Prostate gland (tissue), 2 donors: ENCODE data around the gene TF. TPM values are rescaled to one million over a fixed set of nuclear protein-coding genes. Genes with fewer than 3 reads are reported as not detected.

Source experiments
- DNase-seq: peaks from one replicate; pipeline ENCODE4 v3.0.0-alpha.2; 2019; ENCODE audit warnings: low spot score
- H3K27ac ChIP-seq, 2 donors: fragments of 200-600 bp; sonication (generic); 2 replicates each; pipeline ENCODE4 v1.5.1; 2017 to 2019
- H3K27me3 ChIP-seq: fragments of 200-600 bp; sonication (generic); replicated peaks from 2 replicates; pipeline ENCODE4 v1.5.1; 2019; ENCODE audit not compliant: insufficient read depth
- H3K36me3 ChIP-seq, 2 donors: fragments of 200-600 bp; sonication (generic); 1 replicate in 1 of 2; 2 replicates in 1 of 2; pipeline versions ENCODE4 v1.5.1 to v1.8.1; 2017 to 2019
- H3K4me1 ChIP-seq: fragments of 200-600 bp; sonication (generic); replicated peaks from 2 replicates; pipeline ENCODE4 v1.5.1; 2019
- H3K4me3 ChIP-seq, 2 donors: fragments of 200-600 bp; sonication (generic); 2 replicates each; pipeline ENCODE4 v1.5.1; 2017 to 2019
- H3K9me3 ChIP-seq: fragments of 200-600 bp; sonication (generic); 2 replicates; pipeline ENCODE4 v1.5.1; 2017
- POLR2A ChIP-seq: fragments of 450-650 bp; IDR thresholded peaks from one replicate; pipeline ENCODE4 v1.6.1; 2016; ENCODE audit warnings: antibody characterized with exemption, mild to moderate bottlenecking
- POLR2AphosphoS5 ChIP-seq: sonication (generic); formaldehyde crosslinking; IDR thresholded peaks from one replicate; pipeline ENCODE4 v1.6.1; 2017; ENCODE audit warnings: antibody characterized with exemption
- WGBS: methylation state at CpG from one replicate; pipeline ENCODE4 v1.1.5; 2018; 5-methylcytosine and 5-hydroxymethylcytosine counted together
- intact Hi-C: fragments of 100-400 bp; cut with DNase I; formaldehyde crosslinking; loops from one replicate; pipeline ENCODE4 v1.14.2; 2022
- total RNA-seq, 2 donors: library from RNA; depleted of rRNA; stranded (reverse); fragments of >200 nt; gene quantifications; one replicate each; pipeline ENCODE4 v1.1.0, GENCODE V29; 2016
- TF ChIP-seq, protein P1 (sequence below), 4 experiments: fragments of 200-600 bp in 2 of 4; fragments of 450-650 bp in 2 of 4; sonication (generic) in 2 of 4; IDR thresholded peaks; 1 replicate in 3 of 4; 2 replicates in 1 of 4; pipeline ENCODE4 v1.5.1; 2016 to 2019; ENCODE audit warnings: antibody characterized with exemption in 4 of 4, mild to moderate bottlenecking in 2 of 4, moderate library complexity in 2 of 4

Gene TF
- total RNA-seq, 2 donors from 2014 or later, result 15.1 to 57.9 TPM

DNA sequence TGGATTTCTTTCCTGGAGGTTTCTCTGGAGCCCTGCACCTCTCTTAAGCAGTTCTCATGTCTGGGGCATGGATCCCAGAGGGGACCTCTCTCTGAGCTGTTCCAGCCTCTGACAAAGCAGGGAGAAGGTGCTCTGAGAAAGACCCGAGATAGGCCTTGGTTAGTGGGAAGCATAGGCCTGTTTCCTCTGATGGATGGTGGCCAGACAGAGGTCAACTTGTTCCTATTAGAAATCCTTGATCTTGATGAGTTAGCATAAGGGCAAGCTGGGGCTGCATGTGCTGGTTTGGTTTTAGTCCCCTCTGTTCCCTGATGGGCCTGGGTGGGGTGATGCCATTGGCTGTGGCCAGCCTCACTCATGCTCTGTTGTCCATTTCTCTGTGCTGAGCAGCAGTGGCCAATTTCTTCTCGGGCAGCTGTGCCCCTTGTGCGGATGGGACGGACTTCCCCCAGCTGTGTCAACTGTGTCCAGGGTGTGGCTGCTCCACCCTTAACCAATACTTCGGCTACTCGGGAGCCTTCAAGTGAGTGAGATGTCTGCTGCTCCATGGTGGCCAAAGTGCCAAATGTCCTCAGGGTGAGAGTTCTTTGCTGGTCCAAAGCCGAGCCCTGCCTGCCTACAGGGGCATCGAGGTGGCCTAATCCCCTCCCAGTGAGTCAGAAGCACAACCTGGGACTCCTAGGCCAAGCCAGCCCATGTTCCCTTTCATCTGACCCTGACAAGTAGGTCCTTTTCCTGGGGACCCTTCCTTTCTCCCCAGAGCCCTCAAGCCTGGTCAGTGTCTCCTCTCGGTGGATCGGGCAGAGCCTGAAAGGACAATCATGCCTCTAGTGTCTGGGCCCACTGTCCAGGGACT lies 9.0 kb downstream of the TF start:
- Histone ChIP-seq H3K27ac (no peak overlapping the region), H3K4me1 (no peaks in the 10 kb centered on the region), H3K27me3 (no peaks in the 10 kb centered on the region), H3K36me3 (no peaks in the 10 kb centered on the region), H3K9me3 (no peaks in the 10 kb centered on the region), H3K4me3 (no peak overlapping the region)
- no peak for TF ChIP-seq POLR2AphosphoS5
- TF ChIP-seq POLR2A, result no peak
- TF ChIP-seq, protein P1, sequence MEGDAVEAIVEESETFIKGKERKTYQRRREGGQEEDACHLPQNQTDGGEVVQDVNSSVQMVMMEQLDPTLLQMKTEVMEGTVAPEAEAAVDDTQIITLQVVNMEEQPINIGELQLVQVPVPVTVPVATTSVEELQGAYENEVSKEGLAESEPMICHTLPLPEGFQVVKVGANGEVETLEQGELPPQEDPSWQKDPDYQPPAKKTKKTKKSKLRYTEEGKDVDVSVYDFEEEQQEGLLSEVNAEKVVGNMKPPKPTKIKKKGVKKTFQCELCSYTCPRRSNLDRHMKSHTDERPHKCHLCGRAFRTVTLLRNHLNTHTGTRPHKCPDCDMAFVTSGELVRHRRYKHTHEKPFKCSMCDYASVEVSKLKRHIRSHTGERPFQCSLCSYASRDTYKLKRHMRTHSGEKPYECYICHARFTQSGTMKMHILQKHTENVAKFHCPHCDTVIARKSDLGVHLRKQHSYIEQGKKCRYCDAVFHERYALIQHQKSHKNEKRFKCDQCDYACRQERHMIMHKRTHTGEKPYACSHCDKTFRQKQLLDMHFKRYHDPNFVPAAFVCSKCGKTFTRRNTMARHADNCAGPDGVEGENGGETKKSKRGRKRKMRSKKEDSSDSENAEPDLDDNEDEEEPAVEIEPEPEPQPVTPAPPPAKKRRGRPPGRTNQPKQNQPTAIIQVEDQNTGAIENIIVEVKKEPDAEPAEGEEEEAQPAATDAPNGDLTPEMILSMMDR (IDR thresholded peaks at IDR 0.05), result no peak
- DNase-seq, result no peak
- 83% methylated on average over 10 of the region's 10 CpGs for WGBS
- intact Hi-C loops, result no loop called here

DNA sequence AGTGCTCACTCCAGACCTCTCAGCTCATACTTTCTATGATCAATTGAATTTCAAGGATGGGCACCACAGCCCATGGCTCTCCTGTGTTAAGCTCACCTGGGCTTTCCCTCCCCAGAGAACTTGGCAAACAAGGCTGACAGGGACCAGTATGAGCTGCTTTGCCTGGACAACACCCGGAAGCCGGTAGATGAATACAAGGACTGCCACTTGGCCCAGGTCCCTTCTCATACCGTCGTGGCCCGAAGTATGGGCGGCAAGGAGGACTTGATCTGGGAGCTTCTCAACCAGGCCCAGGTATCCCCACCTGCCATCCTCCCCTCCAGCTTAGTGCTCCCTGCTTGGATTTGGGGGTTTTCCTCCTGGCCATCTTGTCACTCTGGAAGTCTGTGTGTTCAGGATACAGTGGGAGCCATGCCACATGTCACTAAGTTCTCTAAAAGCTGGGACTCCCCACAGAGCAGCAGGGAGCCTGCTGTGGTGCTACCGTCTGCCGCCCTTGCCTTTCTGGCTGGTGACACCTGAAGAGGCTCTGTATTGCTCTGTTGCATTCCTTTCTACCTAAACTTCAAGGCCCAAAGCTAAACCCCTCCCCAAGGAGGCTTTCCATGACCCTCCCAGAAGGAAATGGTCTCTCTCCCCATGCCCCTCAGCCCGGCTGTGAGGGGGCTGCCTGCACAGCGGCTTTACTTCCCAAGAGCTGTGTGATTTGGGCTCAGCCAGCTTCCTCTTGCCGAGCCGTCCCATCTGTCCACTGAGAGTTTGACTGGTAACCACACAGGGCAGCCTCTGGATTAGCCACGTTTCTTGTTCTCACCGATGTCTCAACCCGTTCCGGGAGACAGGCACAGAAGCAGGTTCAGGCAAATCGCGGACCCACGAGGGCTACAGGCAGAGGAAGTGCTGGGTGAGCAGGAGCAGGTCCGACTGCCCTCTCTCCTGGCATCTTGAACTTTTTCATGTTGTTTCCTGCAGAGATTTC lies 10.8 kb downstream of the TF start:
- no peak for DNase-seq
- Histone ChIP-seq H3K27me3 (no peaks in the 10 kb centered on the region), H3K36me3 (no peaks in the 10 kb centered on the region), H3K4me3 (no peak overlapping the region), H3K9me3 (no peaks in the 10 kb centered on the region), H3K27ac (no peak overlapping the region), H3K4me1 (no peaks in the 10 kb centered on the region)
- WGBS, result 70% methylated on average over 20 of the region's 20 CpGs
- intact Hi-C loops, result no loop called here
- TF ChIP-seq, protein P1 (IDR thresholded peaks at IDR 0.05), result no peak
- TF ChIP-seq POLR2AphosphoS5 (no peak), POLR2A (no peak)

DNA sequence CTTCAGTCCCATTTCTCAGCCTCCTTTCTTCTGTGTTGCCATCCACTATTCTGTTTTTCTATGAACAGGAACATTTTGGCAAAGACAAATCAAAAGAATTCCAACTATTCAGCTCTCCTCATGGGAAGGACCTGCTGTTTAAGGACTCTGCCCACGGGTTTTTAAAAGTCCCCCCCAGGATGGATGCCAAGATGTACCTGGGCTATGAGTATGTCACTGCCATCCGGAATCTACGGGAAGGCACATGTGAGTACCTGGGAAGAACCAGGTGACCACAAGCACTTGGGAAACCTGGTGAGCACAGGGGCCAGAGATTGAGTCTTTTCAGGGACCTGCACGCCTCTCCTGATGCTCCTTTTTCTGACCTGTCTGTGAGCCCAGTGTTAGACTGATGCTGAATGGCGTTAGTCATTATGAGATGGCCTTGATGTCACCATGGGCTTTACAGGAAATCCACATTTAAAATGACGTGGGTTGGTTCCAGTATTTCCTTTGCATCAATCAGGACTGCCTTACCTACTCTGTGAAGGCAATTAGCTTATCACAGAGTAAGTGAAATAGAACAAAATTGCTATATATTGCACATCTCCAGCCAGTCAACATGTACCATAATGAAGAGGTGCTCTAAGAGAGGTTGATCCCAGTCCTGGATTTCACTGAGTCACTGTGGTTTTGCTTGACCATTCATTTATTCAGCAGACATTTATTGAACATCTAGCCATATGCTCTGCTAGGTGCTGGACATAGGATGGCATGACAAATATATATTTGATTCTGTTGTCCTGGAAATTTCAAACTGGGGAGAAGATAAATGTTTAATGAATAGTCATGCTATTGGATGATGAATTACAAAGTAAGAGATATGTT lies 11.7 kb downstream of the TF start:
- 77% methylated on average over 6 of the region's 6 CpGs for WGBS
- no peak for DNase-seq
- no peak for TF ChIP-seq POLR2AphosphoS5
- no peak for TF ChIP-seq POLR2A
- TF ChIP-seq, protein P1 (IDR thresholded peaks at IDR 0.05), result no peak
- Histone ChIP-seq H3K27ac (no peak overlapping the region), H3K9me3 (no peaks in the 10 kb centered on the region), H3K4me1 (no peaks in the 10 kb centered on the region), H3K36me3 (no peaks in the 10 kb centered on the region), H3K4me3 (no peak overlapping the region), H3K27me3 (no peaks in the 10 kb centered on the region)
- intact Hi-C loops, result no loop called here

DNA sequence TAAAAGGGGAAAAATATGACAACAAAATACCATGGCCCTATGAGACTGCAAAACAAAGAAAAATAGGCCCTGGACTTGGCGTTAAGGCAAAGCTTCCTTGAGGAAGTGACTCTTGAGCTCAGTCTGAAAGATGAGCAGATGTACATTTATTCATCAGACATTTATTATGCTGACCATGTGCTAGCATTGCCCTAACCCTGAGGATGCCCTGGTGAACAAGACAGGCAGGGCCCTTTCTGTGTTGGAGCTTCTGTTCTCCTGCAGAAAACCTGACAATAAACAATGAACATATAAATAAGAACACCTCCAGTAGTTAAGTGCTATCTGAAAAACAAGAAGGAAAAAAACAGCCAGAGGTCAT lies 12.4 kb downstream of the TF start:
- no peaks in the 10 kb centered on the region for H3K36me3 ChIP-seq
- 96% methylated on average over 1 of the region's 1 CpG for WGBS
- H3K27ac ChIP-seq, result no peak overlapping the region
- intact Hi-C loops, result no loop called here
- H3K9me3 ChIP-seq, result no peaks in the 10 kb centered on the region
- TF ChIP-seq, protein P1 (IDR thresholded peaks at IDR 0.05), result no peak
- TF ChIP-seq POLR2AphosphoS5, result no peak
- H3K4me1 ChIP-seq, result no peaks in the 10 kb centered on the region
- H3K27me3 ChIP-seq, result no peaks in the 10 kb centered on the region
- no peak overlapping the region for H3K4me3 ChIP-seq
- DNase-seq, result no peak
